ENCODE results near the gene CPLX1.

The CPLX1 gene

DNA sequence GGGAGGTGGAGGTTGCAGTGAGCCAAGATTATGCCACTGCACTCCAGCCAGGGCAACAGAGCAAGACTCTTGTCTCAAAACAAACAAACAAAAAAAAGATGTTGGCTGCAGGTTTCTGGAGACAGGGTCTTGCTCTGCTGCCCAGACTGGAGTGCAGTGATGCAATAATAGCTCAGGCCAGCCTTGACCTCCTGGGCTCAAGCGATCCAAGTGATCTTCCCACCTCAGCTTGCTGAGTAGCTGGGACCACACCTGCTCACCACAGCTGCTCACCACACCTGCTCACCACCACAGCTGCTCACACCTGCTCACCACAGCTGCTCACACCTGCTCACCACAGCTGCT lies 29.9 kb upstream of the CPLX1 start:
- H3K36me3 ChIP-seq (replicated peaks) = peaks cover 47% of the 10 kb centered on the region
- in situ Hi-C loops (cut with HindIII; ENCODE audit: low pct_ligation_motif_present, low sequenced_read_pairs) = no loop called here
- no peak overlapping the region for H3K4me3 ChIP-seq (ENCODE audit: low read depth, low read length)
- H3K27ac ChIP-seq = no peak overlapping the region
- DNase-seq = no peak
- TF ChIP-seq, protein P1, sequence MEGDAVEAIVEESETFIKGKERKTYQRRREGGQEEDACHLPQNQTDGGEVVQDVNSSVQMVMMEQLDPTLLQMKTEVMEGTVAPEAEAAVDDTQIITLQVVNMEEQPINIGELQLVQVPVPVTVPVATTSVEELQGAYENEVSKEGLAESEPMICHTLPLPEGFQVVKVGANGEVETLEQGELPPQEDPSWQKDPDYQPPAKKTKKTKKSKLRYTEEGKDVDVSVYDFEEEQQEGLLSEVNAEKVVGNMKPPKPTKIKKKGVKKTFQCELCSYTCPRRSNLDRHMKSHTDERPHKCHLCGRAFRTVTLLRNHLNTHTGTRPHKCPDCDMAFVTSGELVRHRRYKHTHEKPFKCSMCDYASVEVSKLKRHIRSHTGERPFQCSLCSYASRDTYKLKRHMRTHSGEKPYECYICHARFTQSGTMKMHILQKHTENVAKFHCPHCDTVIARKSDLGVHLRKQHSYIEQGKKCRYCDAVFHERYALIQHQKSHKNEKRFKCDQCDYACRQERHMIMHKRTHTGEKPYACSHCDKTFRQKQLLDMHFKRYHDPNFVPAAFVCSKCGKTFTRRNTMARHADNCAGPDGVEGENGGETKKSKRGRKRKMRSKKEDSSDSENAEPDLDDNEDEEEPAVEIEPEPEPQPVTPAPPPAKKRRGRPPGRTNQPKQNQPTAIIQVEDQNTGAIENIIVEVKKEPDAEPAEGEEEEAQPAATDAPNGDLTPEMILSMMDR (IDR thresholded peaks at IDR 0.05; ENCODE audit: low read depth, low read length, missing control alignments) = no peak
- H3K27me3 ChIP-seq (replicated peaks) = no peaks in the 10 kb centered on the region

DNA sequence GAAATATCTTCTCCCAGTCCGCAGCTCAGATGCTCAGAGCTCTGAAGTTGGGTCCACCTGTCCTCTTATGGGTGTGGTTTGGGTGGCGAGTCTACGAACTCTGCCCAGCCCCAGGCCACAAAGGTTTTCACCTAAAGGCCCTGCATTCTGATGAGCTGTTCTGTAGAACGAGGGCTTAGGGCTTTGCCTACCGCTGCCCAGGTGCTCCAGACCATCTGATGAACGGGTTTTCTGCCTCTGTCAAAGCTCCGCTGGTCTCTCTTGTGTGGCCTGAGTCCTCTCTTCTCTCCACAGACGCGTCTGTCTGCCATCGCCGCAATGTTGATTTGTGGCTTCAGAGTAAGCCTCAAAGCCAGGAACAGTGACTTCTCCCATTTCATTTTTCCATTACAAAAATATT lies 28.4 kb upstream of the CPLX1 start:
- Histone ChIP-seq H3K27me3 (replicated peaks) (no peaks in the 10 kb centered on the region), H3K4me3 (ENCODE audit: low read depth, low read length) (no peak overlapping the region), H3K27ac (no peak overlapping the region), H3K36me3 (replicated peaks) (peaks cover 52% of the 10 kb centered on the region)
- in situ Hi-C loops (cut with HindIII; ENCODE audit: low pct_ligation_motif_present, low sequenced_read_pairs) = no loop called here
- DNase-seq = no peak
- TF ChIP-seq, protein P1 (IDR thresholded peaks at IDR 0.05; ENCODE audit: low read depth, low read length, missing control alignments) = no peak

DNA sequence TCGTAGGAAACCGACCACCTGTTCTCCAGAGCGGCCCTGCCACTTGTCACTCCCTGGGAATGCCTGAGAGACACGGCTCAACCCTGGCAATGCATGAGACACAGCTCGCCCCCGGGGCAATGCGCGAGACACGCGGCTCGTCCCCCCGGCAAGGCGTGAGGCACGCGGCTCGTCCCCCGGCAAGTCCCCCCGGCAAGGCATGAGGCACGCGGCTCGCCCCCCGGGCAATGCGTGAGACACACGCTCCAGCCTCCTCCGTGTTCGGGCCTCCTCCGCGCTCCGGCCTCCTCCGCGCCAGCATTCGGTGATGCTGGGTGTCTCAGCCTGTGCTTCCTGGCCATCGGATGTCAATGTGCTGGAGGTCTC lies 27.5 kb upstream of the CPLX1 start:
- no peaks in the 10 kb centered on the region for H3K27me3 ChIP-seq (replicated peaks)
- H3K4me3 ChIP-seq (ENCODE audit: low read depth, low read length) = no peak overlapping the region
- DNase-seq = no peak
- H3K27ac ChIP-seq = no peak overlapping the region
- in situ Hi-C loops (cut with HindIII; ENCODE audit: low pct_ligation_motif_present, low sequenced_read_pairs) = no loop called here
- TF ChIP-seq, protein P1 (IDR thresholded peaks at IDR 0.05; ENCODE audit: low read depth, low read length, missing control alignments) = no peak
- peaks cover 45% of the 10 kb centered on the region for H3K36me3 ChIP-seq (replicated peaks)

DNA sequence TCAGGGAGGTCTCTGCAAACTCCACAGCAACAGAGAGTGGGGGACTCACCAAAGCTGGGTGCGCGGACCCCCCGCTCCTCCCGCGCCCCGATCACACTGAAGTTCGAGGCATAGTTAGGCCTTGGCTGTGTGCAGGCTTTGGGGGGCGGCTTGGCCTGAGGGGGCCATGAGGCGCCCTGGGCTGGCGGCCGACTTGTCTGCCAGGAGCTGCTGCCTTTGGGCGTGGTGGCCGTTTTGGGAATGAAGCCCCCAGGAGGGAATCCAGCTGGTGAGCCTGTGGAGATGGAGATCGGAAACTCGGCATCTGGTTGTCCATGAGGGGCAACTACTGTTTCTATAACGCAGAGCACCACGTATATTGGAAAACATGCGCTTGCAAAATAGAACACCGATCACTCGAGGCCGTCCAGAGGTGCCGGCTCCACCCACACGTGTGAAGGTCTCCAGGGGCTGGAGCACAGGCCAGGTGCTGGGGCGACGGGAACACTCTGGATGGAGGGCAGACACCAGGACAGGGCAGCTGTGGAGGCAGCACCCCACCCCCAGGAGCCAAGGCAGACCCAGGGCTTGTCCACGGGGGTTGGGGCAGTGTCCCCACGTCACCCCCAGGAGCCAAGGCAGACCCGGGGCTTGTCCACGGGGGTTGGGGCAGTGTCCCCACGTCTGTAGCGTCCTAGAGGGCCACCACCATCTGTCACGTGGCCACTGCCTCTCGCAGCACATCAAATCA lies 25.9 kb upstream of the CPLX1 start:
- no peak overlapping the region for H3K4me3 ChIP-seq (ENCODE audit: low read depth, low read length)
- in situ Hi-C loops (cut with HindIII; ENCODE audit: low pct_ligation_motif_present, low sequenced_read_pairs) = no loop called here
- H3K36me3 ChIP-seq (replicated peaks) = peaks cover 30% of the 10 kb centered on the region
- H3K27ac ChIP-seq = no peak overlapping the region
- no peak for DNase-seq
- no peaks in the 10 kb centered on the region for H3K27me3 ChIP-seq (replicated peaks)
- TF ChIP-seq, protein P1 (IDR thresholded peaks at IDR 0.05; ENCODE audit: low read depth, low read length, missing control alignments) = no peak

DNA sequence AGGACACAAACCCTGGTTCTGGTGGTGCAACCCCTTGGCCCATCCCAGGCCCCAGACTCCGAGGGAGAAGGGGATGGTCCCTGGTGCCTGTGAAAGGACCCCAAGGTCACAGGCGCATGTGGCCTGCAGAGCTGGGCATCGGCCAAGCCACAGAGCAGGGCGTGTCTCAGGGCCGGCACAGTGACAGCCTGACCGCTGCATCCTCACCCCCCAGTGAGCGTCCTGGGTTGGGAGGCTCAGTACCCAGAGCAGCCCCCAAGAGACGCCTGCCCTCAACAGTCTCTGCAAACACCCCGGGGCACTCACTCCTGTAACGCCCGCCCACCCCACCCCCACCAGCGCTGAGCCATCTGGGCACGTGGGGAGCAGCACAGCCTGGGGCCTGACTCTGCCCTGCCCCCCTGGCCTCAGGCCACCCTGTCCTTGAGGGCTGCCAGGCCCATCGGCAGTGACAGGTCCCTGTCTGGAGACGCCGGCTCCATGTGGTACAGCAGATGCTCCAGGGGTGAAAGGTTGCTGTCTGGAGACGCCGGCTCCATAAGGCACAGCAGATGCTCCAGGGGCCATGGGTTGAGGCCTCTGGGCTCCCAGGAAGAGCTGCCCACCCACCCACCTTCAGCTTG lies 24.5 kb upstream of the CPLX1 start:
- H3K27ac ChIP-seq = no peak overlapping the region
- in situ Hi-C loops (cut with HindIII; ENCODE audit: low pct_ligation_motif_present, low sequenced_read_pairs) = no loop called here
- no peak for DNase-seq
- H3K27me3 ChIP-seq (replicated peaks) = no peaks in the 10 kb centered on the region
- no peak overlapping the region for H3K4me3 ChIP-seq (ENCODE audit: low read depth, low read length)
- TF ChIP-seq, protein P1 (IDR thresholded peaks at IDR 0.05; ENCODE audit: low read depth, low read length, missing control alignments) = no peak
- peaks cover 27% of the 10 kb centered on the region for H3K36me3 ChIP-seq (replicated peaks)

Measured in brain microvascular endothelial cell (primary cell).